K562 (cell line): ENCODE measurements around the gene PRCD. TPM values are rescaled to one million over a fixed set of nuclear protein-coding genes. Genes with fewer than 3 reads are reported as not detected.

ENCODE experiments used
- CBFA2T3 ChIP-seq: fragments of 450-650 bp; IDR thresholded peaks from 2 replicates; pipeline ENCODE4 v1.6.1; 2017
- FOXK1 ChIP-seq: sonication (generic); formaldehyde crosslinking; IDR thresholded peaks from 2 replicates; pipeline ENCODE4 v1.8.0; 2022; ENCODE audit warnings: missing genetic modification reagents, mild to moderate bottlenecking, borderline replicate concordance
- JUND ChIP-seq, 2 experiments: IDR thresholded peaks; 2 replicates in 1 of 2; 3 replicates in 1 of 2; pipeline ENCODE4 v1.6.1; 2011; ENCODE audit warnings: borderline replicate concordance in 2 of 2, low read depth in 2 of 2, low read length in 2 of 2, improper control_type of control experiment in 1 of 2, missing biosample characterization in 1 of 2, missing genetic modification characterization in 1 of 2, missing genetic modification reagents in 1 of 2
- MCM7 ChIP-seq, 2 experiments: fragments of 450-650 bp; IDR thresholded peaks; 2 replicates each; pipeline ENCODE4 v1.6.1; 2016 to 2018
- PCBP1 ChIP-seq: fragments of 200-400 bp; formaldehyde crosslinking; IDR thresholded peaks from 2 replicates; pipeline ENCODE4 v1.6.1; 2018; ENCODE audit warnings: mild to moderate bottlenecking, low read depth, low read length; ENCODE audit not compliant: poor library complexity, severe bottlenecking
- PHB ChIP-seq: fragments of 250-450 bp; sonication (Bioruptor Pico); IDR thresholded peaks from 2 replicates; pipeline ENCODE4 v1.5.0; 2021
- REST ChIP-seq, 2 experiments: fragments of 450-650 bp; formaldehyde crosslinking in 1 of 2; IDR thresholded peaks; 2 replicates each; pipeline versions ENCODE4 v1.4.0 to v1.6.1; 2014 to 2020; ENCODE audit warnings: mild to moderate bottlenecking in 2 of 2, borderline replicate concordance in 1 of 2, low read depth in 1 of 2
- TAL1 ChIP-seq: fragments of 450-650 bp; IDR thresholded peaks from 2 replicates; pipeline ENCODE4 v1.6.1; 2016; ENCODE audit warnings: mild to moderate bottlenecking
- TARDBP ChIP-seq: fragments of 450-650 bp; IDR thresholded peaks from 2 replicates; pipeline ENCODE4 v1.6.1; 2016
- polyA plus RNA-seq, 8 experiments: library from polyadenylated mRNA; depleted of rRNA in 4 of 8; stranded (reverse) in 5 of 8; unstranded in 3 of 8; fragments of >200 nt; fragmentation: Nextera tagmentation in 2 of 8; fragmentation: Illumina TruSeq in 1 of 8; extraction: Ambion mirVana in 2 of 8; extraction: Trizol in 1 of 8; gene quantifications; 2 replicates each; pipeline versions ENCODE4 v1.2.1 to v1.2.3, GENCODE V29; 2011 to 2014; ENCODE audit warnings: inconsistent platforms in 1 of 8, missing spikeins in 1 of 8
- total RNA-seq, 7 experiments: library from RNA; depleted of rRNA in 6 of 7; stranded (reverse); fragments of >200 nt in 6 of 7; fragmentation: Illumina TruSeq in 2 of 7; extraction: Trizol in 2 of 7; gene quantifications; 2 replicates each; pipeline versions ENCODE4 v1.2.1 to v1.2.3, GENCODE V29; 2011 to 2021; ENCODE audit warnings: low replicate concordance in 1 of 7
- TF ChIP-seq, protein P1 (sequence below), 2 experiments: IDR thresholded peaks in 1 of 2; conservative IDR thresholded peaks in 1 of 2; 2 replicates each; pipeline ENCODE4 v1.6.1; 2016; ENCODE audit warnings: low read depth in 2 of 2, mild to moderate bottlenecking in 1 of 2, missing compliant biosample characterization in 1 of 2, missing genetic modification characterization in 1 of 2, moderate library complexity in 1 of 2
- TF ChIP-seq, protein P2 (sequence below): fragments of 200-800 bp; sonication (Bioruptor generic); IDR thresholded peaks from 2 replicates; pipeline ENCODE4 v1.6.1; 2017; ENCODE audit warnings: missing genetic modification characterization, missing compliant biosample characterization
- TF ChIP-seq, protein P3 (sequence below): fragments of 450-650 bp; IDR thresholded peaks from 2 replicates; pipeline ENCODE4 v1.6.1; 2014; ENCODE audit warnings: low read depth, mild to moderate bottlenecking, moderate library complexity, borderline replicate concordance

PRCD gene
- total and polyA plus RNA-seq, 9 of the 15 experiments (the other 6 are each of a cell fraction or from before 2014, with no cell fraction given) = 0.20 to 0.25 (median 0.21) TPM; not detected in 6

DNA sequence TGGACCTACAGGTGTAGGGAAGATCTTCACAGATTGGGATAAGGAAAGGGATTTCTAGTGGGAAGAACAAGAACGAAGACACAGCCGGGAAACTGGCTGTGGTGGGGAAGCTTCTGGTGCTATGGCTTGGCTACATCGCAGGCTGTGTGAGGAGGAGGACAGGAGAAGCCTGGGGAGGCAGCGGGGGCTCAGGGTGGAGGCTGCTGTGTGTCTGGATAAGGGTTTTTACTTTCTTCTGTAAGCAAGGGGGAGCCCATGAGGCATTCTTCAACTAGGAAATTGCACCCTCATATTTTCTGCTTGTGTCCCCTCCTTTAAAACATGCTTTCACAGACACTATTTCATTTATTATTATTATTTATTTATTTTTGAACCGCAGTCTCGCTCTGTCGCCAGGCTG lies 35.7 kb upstream of the PRCD start (continued):
- TF ChIP-seq PCBP1 (no peak), PHB (no peak), REST (IDR thresholded peaks at IDR 0.05; ENCODE audit: borderline replicate concordance) (peak; percentile 17; the same call in 1 of the 2 replicates), REST (CRISPR knock-in tag; IDR thresholded peaks at IDR 0.05; ENCODE audit: low read depth) (no peak), CBFA2T3 (peak; percentile 24; the same call in 1 of the 2 replicates), MCM7 (IDR thresholded peaks at IDR 0.05) (no peak), TARDBP (no peak), TAL1 (0 out of 2 replicates have a peak, but pooled peaks have one; percentile 7), JUND (IDR thresholded peaks at IDR 0.05; ENCODE audit: borderline replicate concordance, low read depth, low read length) (no peak), JUND (tag; IDR thresholded peaks at IDR 0.05; ENCODE audit: borderline replicate concordance, low read depth, low read length) (no peak; the same call in 2 of the 3 replicates), FOXK1 (CRISPR knock-in tag) (no peak)
- TF ChIP-seq, protein P1, sequence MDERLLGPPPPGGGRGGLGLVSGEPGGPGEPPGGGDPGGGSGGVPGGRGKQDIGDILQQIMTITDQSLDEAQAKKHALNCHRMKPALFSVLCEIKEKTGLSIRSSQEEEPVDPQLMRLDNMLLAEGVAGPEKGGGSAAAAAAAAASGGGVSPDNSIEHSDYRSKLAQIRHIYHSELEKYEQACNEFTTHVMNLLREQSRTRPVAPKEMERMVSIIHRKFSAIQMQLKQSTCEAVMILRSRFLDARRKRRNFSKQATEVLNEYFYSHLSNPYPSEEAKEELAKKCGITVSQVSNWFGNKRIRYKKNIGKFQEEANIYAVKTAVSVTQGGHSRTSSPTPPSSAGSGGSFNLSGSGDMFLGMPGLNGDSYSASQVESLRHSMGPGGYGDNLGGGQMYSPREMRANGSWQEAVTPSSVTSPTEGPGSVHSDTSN (CRISPR knock-in tag; IDR thresholded peaks at IDR 0.05; ENCODE audit: low read depth) = no peak
- TF ChIP-seq, protein P1 (tag; conservative IDR thresholded peaks at IDR 0.05; ENCODE audit: low read depth) = no peak
- TF ChIP-seq, protein P2, sequence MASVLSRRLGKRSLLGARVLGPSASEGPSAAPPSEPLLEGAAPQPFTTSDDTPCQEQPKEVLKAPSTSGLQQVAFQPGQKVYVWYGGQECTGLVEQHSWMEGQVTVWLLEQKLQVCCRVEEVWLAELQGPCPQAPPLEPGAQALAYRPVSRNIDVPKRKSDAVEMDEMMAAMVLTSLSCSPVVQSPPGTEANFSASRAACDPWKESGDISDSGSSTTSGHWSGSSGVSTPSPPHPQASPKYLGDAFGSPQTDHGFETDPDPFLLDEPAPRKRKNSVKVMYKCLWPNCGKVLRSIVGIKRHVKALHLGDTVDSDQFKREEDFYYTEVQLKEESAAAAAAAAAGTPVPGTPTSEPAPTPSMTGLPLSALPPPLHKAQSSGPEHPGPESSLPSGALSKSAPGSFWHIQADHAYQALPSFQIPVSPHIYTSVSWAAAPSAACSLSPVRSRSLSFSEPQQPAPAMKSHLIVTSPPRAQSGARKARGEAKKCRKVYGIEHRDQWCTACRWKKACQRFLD = no peak
- TF ChIP-seq, protein P3, sequence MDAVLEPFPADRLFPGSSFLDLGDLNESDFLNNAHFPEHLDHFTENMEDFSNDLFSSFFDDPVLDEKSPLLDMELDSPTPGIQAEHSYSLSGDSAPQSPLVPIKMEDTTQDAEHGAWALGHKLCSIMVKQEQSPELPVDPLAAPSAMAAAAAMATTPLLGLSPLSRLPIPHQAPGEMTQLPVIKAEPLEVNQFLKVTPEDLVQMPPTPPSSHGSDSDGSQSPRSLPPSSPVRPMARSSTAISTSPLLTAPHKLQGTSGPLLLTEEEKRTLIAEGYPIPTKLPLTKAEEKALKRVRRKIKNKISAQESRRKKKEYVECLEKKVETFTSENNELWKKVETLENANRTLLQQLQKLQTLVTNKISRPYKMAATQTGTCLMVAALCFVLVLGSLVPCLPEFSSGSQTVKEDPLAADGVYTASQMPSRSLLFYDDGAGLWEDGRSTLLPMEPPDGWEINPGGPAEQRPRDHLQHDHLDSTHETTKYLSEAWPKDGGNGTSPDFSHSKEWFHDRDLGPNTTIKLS = no peak
